ENCODE results near the gene UPK1A. TPM values are rescaled to one million over a fixed set of nuclear protein-coding genes. Genes with fewer than 3 reads are reported as not detected.

UPK1A gene
- polyA plus RNA-seq, 1 donor from 2014 or later, result not detected

DNA sequence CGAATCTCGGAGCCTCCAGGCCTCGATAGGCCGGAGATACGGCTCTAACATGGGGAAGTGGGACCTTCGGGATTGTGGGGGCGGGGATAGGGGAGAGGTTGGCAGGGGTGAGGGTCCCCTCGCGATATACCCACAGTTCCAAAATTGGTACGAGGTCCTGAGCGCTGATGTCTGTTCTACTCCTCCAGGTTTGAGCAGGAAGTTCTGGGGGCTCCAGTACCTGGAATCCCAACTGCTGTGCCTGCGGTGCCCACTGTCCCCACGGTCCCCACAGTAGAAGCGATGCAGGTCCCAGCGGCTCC is 37.0 kb upstream of the UPK1A start:
- peak overlapping the region; percentile 43 for H2AFZ ChIP-seq (ENCODE audit: low read depth, low read length)
- H3K27ac ChIP-seq (ENCODE audit: low read length), result peak overlapping the region; percentile 77

DNA sequence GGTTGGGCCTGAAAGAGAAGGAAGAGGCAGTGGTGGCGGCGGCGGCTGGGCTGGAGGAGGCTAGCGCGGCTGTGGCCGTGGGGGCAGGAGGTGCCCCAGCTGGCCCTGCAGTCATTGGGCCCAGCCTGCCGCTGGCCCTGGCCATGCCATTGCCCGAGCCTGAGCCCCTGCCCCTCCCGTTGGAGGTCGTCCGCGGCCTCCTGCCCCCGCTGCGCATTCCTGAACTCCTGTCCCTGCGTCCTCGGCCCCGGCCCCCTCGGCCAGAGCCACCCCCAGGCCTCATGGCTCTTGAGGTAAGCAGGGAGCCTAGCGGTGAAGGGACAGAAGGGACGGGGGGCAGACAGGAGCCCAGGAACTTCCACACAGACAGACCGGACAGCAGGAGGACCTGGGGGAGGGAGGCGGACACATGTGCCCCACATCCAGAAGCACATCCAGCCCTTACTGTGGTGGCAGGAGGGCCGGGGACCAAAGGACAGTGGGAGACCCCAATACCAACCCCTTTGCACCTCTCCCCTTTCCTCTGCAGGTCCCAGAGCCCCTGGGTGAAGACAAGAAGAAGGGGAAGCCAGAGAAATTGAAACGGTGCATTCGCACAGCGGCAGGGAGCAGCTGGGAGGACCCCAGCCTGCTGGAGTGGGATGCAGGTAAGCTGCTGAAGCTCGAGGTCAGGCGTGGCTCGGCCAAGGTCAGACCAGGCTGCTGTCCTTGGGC is 32.4 kb upstream of the UPK1A start:
- TF ChIP-seq SMC3 (conservative IDR thresholded peaks at IDR 0.05; ENCODE audit: poor library complexity), result no peak
- no peak for TF ChIP-seq MXI1 (conservative IDR thresholded peaks at IDR 0.05; ENCODE audit: poor library complexity, severe bottlenecking)
- no peak for TF ChIP-seq POLR2AphosphoS5 (IDR thresholded peaks at IDR 0.05)
- no peak for TF ChIP-seq RAD21 (conservative IDR thresholded peaks at IDR 0.05)
- TF ChIP-seq, protein P1, sequence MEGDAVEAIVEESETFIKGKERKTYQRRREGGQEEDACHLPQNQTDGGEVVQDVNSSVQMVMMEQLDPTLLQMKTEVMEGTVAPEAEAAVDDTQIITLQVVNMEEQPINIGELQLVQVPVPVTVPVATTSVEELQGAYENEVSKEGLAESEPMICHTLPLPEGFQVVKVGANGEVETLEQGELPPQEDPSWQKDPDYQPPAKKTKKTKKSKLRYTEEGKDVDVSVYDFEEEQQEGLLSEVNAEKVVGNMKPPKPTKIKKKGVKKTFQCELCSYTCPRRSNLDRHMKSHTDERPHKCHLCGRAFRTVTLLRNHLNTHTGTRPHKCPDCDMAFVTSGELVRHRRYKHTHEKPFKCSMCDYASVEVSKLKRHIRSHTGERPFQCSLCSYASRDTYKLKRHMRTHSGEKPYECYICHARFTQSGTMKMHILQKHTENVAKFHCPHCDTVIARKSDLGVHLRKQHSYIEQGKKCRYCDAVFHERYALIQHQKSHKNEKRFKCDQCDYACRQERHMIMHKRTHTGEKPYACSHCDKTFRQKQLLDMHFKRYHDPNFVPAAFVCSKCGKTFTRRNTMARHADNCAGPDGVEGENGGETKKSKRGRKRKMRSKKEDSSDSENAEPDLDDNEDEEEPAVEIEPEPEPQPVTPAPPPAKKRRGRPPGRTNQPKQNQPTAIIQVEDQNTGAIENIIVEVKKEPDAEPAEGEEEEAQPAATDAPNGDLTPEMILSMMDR (IDR thresholded peaks at IDR 0.05; ENCODE audit: poor library complexity, severe bottlenecking), result no peak
- TF ChIP-seq EZH2 (IDR thresholded peaks at IDR 0.05; ENCODE audit: borderline replicate concordance, insufficient read depth, low read length, poor library complexity, severe bottlenecking), result no peak
- TF ChIP-seq TAF1 (IDR thresholded peaks at IDR 0.05; ENCODE audit: low read depth), result no peak
- TF ChIP-seq, protein P2, sequence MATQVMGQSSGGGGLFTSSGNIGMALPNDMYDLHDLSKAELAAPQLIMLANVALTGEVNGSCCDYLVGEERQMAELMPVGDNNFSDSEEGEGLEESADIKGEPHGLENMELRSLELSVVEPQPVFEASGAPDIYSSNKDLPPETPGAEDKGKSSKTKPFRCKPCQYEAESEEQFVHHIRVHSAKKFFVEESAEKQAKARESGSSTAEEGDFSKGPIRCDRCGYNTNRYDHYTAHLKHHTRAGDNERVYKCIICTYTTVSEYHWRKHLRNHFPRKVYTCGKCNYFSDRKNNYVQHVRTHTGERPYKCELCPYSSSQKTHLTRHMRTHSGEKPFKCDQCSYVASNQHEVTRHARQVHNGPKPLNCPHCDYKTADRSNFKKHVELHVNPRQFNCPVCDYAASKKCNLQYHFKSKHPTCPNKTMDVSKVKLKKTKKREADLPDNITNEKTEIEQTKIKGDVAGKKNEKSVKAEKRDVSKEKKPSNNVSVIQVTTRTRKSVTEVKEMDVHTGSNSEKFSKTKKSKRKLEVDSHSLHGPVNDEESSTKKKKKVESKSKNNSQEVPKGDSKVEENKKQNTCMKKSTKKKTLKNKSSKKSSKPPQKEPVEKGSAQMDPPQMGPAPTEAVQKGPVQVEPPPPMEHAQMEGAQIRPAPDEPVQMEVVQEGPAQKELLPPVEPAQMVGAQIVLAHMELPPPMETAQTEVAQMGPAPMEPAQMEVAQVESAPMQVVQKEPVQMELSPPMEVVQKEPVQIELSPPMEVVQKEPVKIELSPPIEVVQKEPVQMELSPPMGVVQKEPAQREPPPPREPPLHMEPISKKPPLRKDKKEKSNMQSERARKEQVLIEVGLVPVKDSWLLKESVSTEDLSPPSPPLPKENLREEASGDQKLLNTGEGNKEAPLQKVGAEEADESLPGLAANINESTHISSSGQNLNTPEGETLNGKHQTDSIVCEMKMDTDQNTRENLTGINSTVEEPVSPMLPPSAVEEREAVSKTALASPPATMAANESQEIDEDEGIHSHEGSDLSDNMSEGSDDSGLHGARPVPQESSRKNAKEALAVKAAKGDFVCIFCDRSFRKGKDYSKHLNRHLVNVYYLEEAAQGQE (IDR thresholded peaks at IDR 0.05; ENCODE audit: borderline replicate concordance), result no peak
- no peak for TF ChIP-seq EP300 (conservative IDR thresholded peaks at IDR 0.05; ENCODE audit: poor library complexity, severe bottlenecking)
- Histone ChIP-seq H3K36me3 (ENCODE audit: insufficient read depth, low read length) (no peaks in the 10 kb centered on the region), H3K4me2 (ENCODE audit: low read length) (no peak overlapping the region), H3K4me3 (ENCODE audit: low read length) (no peak overlapping the region), H3F3A (ENCODE audit: insufficient read depth, low read length, poor library complexity, severe bottlenecking) (no peaks in the 10 kb centered on the region), H3K27ac (ENCODE audit: low read length) (no peak overlapping the region), H3K9ac (ENCODE audit: low read length) (no peak overlapping the region), H4K20me1 (ENCODE audit: insufficient read depth) (no peaks in the 10 kb centered on the region), H3K27me3 (ENCODE audit: insufficient read depth, low read depth, low read length) (no peaks in the 10 kb centered on the region), H2AFZ (ENCODE audit: low read depth, low read length) (no peak overlapping the region), H3K9me2 (ENCODE audit: insufficient read depth, low read length) (no peaks in the 10 kb centered on the region), H3K79me2 (replicated peaks; ENCODE audit: insufficient read depth, low read length) (peaks cover 8% of the 10 kb centered on the region), H3K9me3 (ENCODE audit: low read length) (no peaks in the 10 kb centered on the region)

More for the DNA sequence above, 37.0 kb upstream of the UPK1A start:
- Histone ChIP-seq H3F3A (ENCODE audit: insufficient read depth, low read length, poor library complexity, severe bottlenecking) (no peaks in the 10 kb centered on the region), H3K9ac (ENCODE audit: low read length) (peak overlapping the region; percentile 92), H3K9me3 (ENCODE audit: low read length) (no peaks in the 10 kb centered on the region), H3K79me2 (replicated peaks; ENCODE audit: insufficient read depth, low read length) (peaks cover 8% of the 10 kb centered on the region), H3K4me2 (ENCODE audit: low read length) (peak overlapping the region; percentile 98), H3K9me2 (ENCODE audit: insufficient read depth, low read length) (no peaks in the 10 kb centered on the region), H3K36me3 (ENCODE audit: insufficient read depth, low read length) (no peaks in the 10 kb centered on the region), H3K27me3 (ENCODE audit: insufficient read depth, low read depth, low read length) (no peaks in the 10 kb centered on the region), H3K4me3 (ENCODE audit: low read length) (peak overlapping the region; percentile 98), H4K20me1 (ENCODE audit: insufficient read depth) (no peaks in the 10 kb centered on the region)
- TF ChIP-seq EP300 (conservative IDR thresholded peaks at IDR 0.05; ENCODE audit: poor library complexity, severe bottlenecking) (no peak), EZH2 (IDR thresholded peaks at IDR 0.05; ENCODE audit: borderline replicate concordance, insufficient read depth, low read length, poor library complexity, severe bottlenecking) (no peak), POLR2AphosphoS5 (IDR thresholded peaks at IDR 0.05) (no peak), MXI1 (conservative IDR thresholded peaks at IDR 0.05; ENCODE audit: poor library complexity, severe bottlenecking) (no peak), SMC3 (conservative IDR thresholded peaks at IDR 0.05; ENCODE audit: poor library complexity) (no peak), TAF1 (IDR thresholded peaks at IDR 0.05; ENCODE audit: low read depth) (no peak), RAD21 (conservative IDR thresholded peaks at IDR 0.05) (no peak)
- TF ChIP-seq, protein P1 (IDR thresholded peaks at IDR 0.05; ENCODE audit: poor library complexity, severe bottlenecking), result no peak
- TF ChIP-seq, protein P2 (IDR thresholded peaks at IDR 0.05; ENCODE audit: borderline replicate concordance), result no peak

Data from neural cell (in vitro differentiated cells).